Tongue (tissue), 2 donors: ENCODE measurements around the gene CHMP2A. TPM values are rescaled to one million over a fixed set of nuclear protein-coding genes. Genes with fewer than 3 reads are reported as not detected.

ENCODE experiments used
- DNase-seq: peaks from one replicate; pipeline ENCODE4 v3.0.0-alpha.2; 2015
- total RNA-seq: library from RNA; depleted of rRNA; stranded (reverse); fragments of >200 nt; gene quantifications from one replicate; pipeline ENCODE4 v1.2.3, GENCODE V29; 2014

CHMP2A gene
- total RNA-seq, 1 donor from 2014 or later, result 49.4 TPM

- DNase-seq, result no peak
Observed at GRCh38 chr19:58569943-58570670, 15.2 kb upstream of the CHMP2A start.

- DNase-seq, result no peak
Observed at GRCh38 chr19:58569191-58569942, 14.5 kb upstream of the CHMP2A start.

GRCh38 chr19:58568453-58569130 is 13.7 kb upstream of the CHMP2A start:
- no peak for DNase-seq

- no peak for DNase-seq
Observed at GRCh38 chr19:58566989-58567388, 12.1 kb upstream of the CHMP2A start.

GRCh38 chr19:58563823-58564222 is 8.9 kb upstream of the CHMP2A start:
- no peak for DNase-seq

GRCh38 chr19:58563034-58563573 is 8.2 kb upstream of the CHMP2A start:
- DNase-seq, result no peak

GRCh38 chr19:58562122-58563033 is 7.5 kb upstream of the CHMP2A start:
- DNase-seq, result peak; percentile 40

GRCh38 chr19:58561373-58562121 is 6.6 kb upstream of the CHMP2A start:
- DNase-seq, result no peak

GRCh38 chr19:58560921-58561320 is 6.0 kb upstream of the CHMP2A start:
- DNase-seq, result no peak

GRCh38 chr19:58560007-58560887 is 5.3 kb upstream of the CHMP2A start:
- DNase-seq, result no peak

- peak; percentile 96 for DNase-seq
Observed at GRCh38 chr19:58559275-58560006, 4.5 kb upstream of the CHMP2A start.

GRCh38 chr19:58558623-58559274 is 3.8 kb upstream of the CHMP2A start:
- DNase-seq, result peak; percentile 100

- DNase-seq, result no peak
Observed at GRCh38 chr19:58558066-58558622, 3.2 kb upstream of the CHMP2A start, which contains the start of gene UBE2M. Gene UBE2M, minus strand, starts transcription at chr19:58558611. Its CDS starts 230 bp downstream, at chr19:58558381.

- DNase-seq, result no peak
Observed at GRCh38 chr19:58557221-58558065, 2.5 kb upstream of the CHMP2A start.

GRCh38 chr19:58556622-58557220 is 1.8 kb upstream of the CHMP2A start:
- no peak for DNase-seq

GRCh38 chr19:58555920-58556621 is 1.2 kb upstream of the CHMP2A start:
- DNase-seq, result no peak
